ENCODE data around the gene AKR1C8.

AKR1C8 gene

DNA sequence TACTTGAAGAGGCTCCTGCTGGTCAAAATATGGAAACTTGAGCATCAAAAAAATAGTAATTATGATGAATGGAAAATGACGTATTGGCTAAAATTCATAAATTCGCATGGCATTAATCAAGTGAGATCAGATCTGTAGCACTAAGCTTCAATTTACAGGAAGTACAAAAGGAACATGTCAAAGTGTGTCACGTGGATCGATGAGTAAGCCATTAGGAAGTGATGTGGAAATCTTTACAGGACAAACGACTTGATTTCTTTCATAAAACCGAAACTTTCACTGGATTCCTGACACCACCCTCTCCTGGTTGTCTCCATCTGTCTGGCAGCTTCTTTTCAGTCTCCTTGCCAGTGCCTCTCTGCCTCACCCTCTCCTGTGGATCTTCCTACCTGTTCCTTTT lies 25.8 kb downstream of the AKR1C8 start:
- no peak overlapping the region for H3K27ac ChIP-seq
- TF ChIP-seq, protein P1, sequence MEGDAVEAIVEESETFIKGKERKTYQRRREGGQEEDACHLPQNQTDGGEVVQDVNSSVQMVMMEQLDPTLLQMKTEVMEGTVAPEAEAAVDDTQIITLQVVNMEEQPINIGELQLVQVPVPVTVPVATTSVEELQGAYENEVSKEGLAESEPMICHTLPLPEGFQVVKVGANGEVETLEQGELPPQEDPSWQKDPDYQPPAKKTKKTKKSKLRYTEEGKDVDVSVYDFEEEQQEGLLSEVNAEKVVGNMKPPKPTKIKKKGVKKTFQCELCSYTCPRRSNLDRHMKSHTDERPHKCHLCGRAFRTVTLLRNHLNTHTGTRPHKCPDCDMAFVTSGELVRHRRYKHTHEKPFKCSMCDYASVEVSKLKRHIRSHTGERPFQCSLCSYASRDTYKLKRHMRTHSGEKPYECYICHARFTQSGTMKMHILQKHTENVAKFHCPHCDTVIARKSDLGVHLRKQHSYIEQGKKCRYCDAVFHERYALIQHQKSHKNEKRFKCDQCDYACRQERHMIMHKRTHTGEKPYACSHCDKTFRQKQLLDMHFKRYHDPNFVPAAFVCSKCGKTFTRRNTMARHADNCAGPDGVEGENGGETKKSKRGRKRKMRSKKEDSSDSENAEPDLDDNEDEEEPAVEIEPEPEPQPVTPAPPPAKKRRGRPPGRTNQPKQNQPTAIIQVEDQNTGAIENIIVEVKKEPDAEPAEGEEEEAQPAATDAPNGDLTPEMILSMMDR (conservative IDR thresholded peaks at IDR 0.05): no peak

DNA sequence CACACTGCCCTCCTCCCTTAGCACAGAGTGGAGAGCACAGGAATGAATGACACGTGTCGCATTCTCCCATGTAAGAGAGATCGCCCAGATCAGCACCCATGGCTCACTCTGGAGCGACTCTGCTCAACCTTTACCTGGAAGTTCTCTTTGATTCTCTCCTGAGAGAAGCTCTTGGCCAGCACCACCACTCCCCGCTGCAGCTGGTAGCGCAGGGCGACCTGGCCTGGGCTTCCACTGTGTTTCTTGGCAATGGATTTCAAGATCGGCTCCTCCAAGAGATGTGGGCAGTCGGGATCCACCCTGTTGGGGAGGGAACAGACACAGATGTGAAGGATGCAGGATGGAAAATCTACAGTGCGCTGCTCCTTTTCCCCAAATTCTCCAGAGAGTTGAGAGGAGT lies 27.4 kb downstream of the AKR1C8 start:
- TF ChIP-seq, protein P1 (conservative IDR thresholded peaks at IDR 0.05): no peak
- H3K27ac ChIP-seq: no peak overlapping the region

DNA sequence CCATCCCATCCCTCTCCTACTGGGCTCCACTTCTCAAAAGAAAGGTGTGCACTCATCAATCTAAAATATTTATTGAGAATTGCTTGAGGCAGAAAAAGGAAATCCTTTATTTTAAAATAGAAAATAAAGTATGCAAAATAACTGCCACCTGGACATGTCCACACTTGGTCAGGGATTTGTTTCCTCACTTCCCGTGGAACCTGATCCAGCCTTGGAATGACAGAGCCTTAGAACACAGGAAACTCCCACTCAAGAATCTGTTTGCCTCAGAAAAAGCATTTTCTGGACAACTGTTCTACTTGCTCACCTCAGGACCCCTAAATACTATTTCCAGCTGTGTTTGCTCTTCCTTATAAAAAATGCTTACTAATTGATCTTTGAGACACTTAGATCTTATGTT lies 29.0 kb downstream of the AKR1C8 start:
- no peak overlapping the region for H3K27ac ChIP-seq
- TF ChIP-seq, protein P1 (conservative IDR thresholded peaks at IDR 0.05): no peak

DNA sequence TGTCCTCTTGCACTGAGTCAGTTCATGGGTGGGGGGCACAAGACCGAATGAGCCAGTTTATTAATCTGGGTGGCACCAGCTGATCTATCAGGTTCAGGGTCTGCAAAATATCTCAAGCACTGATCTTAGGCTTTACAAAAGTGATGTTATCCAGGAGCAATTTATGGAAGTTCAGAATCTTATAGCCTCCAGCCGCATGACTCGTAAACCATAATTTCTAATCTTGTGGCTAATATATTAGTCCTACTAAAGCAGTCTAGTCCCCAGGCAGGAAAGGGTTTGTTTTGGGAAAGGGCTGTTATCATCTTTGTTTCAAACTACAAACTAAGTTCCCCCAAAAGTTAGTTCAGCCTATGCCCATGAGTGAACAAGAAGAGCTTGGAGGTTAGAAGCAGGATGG lies 33.9 kb downstream of the AKR1C8 start:
- no peak overlapping the region for H3K27ac ChIP-seq
- TF ChIP-seq, protein P1 (conservative IDR thresholded peaks at IDR 0.05): no peak

DNA sequence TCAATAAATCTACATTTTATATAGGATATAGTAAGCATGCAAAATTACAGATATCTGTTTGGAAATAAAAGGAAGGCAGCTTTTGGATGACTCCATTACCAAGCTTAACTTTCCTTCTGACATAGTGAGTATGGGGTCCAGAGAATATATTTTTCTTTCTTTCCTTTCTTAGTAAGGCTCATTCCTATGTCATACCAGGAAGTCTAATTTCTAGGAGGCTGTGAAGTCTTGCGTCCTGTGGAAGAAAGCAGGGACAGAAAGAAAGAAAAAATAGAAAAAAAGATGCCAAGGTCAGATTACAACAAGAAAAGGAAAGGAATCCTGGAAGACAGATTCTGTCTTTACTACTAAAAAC lies 36.3 kb downstream of the AKR1C8 start:
- H3K27ac ChIP-seq: no peak overlapping the region
- TF ChIP-seq, protein P1 (conservative IDR thresholded peaks at IDR 0.05): no peak

DNA sequence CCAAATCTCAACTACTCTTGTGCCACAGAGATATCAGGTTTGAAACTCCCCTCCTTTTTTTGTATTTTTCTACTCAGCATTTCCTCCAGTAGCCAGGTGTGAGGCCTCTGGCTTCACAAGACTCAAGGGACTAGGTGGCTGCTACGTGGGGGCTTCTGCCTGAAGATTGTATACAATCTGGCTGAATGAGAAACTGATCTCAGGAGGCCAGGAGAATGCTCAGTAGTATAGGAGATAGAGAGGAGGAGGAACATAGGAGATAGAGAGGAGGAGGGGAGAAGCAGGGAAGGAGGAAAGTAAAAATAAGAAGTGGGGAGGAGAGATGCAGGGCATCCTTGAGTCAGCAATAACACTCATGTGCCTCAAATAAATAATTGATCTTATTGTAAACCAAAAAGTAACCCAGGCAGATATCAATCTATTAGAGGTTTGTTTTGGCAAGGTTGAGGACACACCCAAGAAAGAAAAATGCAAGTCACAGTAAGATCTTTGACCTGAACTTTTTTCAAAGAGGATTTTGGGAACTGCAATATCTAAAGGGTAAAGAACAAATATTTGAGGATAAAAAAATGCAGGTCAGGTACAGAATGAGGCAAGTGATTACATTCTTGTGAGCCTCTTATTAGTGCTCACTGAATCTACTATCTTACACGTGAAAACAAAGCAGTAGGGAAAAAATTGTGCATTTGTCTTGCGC lies 36.8 kb downstream of the AKR1C8 start:
- no peak overlapping the region for H3K27ac ChIP-seq
- TF ChIP-seq, protein P1 (conservative IDR thresholded peaks at IDR 0.05): no peak

DNA sequence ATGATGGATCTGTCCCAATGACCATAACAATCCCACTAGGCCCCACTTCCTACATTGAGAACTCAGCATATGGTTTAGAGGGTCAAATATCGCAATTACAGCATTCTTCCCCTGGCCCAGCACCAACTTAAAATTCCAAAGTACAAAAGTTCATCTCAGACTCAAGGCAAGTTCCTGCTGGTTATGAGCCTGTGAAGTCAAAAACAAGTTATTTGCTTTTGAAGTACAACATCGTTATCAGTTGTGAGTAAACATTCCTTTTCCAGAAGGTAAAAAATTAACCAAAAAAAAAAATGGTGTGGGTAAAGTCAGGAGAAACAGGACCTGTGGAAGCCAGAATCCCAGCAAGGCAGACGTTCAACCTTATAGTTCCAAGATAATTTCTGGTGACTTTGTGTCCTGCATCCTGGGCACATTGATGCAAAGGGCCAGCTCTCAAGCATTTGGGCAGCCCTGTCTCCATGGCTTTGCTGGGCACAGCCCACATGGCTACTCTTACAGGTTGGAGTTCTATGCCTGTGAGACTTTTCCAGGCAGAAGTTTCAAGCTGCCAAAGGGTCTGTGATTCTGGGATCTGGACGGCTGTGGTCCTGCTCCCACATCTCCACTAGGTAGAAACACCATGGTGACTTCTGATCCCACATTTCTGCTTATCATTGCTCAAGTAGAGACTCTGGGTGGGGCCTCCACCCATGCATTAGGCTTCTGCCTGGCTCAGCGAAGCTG lies 37.5 kb downstream of the AKR1C8 start:
- H3K27ac ChIP-seq: no peak overlapping the region

More for the DNA sequence above, 37.5 kb downstream of the AKR1C8 start:
- TF ChIP-seq, protein P1 (conservative IDR thresholded peaks at IDR 0.05): no peak

Data from VCaP (cell line).